ENCODE measurements around the gene RRM2.
A peak's percentile ranks its signal among the peaks of the same experiment; 100 is the strongest.

Gene RRM2

DNA sequence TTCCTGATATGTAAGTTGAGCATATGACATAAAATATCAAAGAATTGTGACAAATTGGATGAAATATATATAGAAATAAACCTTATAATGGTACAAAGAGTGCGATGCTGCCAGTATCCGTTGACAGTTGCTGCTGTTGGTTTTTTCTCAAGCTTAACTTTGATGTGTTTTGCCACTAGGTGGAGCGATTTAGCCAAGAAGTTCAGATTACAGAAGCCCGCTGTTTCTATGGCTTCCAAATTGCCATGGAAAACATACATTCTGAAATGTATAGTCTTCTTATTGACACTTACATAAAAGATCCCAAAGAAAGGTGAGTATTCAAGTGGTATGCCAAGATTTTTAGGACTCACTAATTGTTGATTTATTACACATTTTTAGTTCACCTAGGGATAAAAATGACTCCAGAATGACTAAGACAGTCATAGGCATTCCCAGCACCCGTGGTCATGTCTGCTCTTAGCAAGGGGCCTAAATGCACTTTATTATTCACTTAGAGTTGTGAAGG lies 2.1 kb downstream of the RRM2 start:
- Histone ChIP-seq H3K9ac (peak overlapping the region; percentile 97), H3K27me3 (ENCODE audit: insufficient read depth, low read depth) (no peaks in the 10 kb centered on the region), H3K4me2 (peak overlapping the region; percentile 93), H3K27ac (peak overlapping the region; percentile 95), H3K36me3 (ENCODE audit: insufficient read depth) (peaks cover 25% of the 10 kb centered on the region; the same call in 1 of the 2 replicates), H3K4me1 (ENCODE audit: low read depth, poor library complexity, severe bottlenecking) (peaks cover 42% of the 10 kb centered on the region), H4K20me1 (ENCODE audit: insufficient read depth) (peaks cover 7% of the 10 kb centered on the region), H3K4me3 (IDR thresholded peaks at IDR 0.05; ENCODE audit: insufficient read depth, low read depth, low read length) (no peak overlapping the region), H2AFZ (ENCODE audit: low read depth) (no peak overlapping the region), H3K79me2 (ENCODE audit: insufficient read depth, low read depth) (peaks cover 88% of the 10 kb centered on the region)
- TF ChIP-seq, protein P1, sequence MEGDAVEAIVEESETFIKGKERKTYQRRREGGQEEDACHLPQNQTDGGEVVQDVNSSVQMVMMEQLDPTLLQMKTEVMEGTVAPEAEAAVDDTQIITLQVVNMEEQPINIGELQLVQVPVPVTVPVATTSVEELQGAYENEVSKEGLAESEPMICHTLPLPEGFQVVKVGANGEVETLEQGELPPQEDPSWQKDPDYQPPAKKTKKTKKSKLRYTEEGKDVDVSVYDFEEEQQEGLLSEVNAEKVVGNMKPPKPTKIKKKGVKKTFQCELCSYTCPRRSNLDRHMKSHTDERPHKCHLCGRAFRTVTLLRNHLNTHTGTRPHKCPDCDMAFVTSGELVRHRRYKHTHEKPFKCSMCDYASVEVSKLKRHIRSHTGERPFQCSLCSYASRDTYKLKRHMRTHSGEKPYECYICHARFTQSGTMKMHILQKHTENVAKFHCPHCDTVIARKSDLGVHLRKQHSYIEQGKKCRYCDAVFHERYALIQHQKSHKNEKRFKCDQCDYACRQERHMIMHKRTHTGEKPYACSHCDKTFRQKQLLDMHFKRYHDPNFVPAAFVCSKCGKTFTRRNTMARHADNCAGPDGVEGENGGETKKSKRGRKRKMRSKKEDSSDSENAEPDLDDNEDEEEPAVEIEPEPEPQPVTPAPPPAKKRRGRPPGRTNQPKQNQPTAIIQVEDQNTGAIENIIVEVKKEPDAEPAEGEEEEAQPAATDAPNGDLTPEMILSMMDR (conservative IDR thresholded peaks at IDR 0.05; ENCODE audit: low read depth, low read length) = peak; percentile 74

DNA sequence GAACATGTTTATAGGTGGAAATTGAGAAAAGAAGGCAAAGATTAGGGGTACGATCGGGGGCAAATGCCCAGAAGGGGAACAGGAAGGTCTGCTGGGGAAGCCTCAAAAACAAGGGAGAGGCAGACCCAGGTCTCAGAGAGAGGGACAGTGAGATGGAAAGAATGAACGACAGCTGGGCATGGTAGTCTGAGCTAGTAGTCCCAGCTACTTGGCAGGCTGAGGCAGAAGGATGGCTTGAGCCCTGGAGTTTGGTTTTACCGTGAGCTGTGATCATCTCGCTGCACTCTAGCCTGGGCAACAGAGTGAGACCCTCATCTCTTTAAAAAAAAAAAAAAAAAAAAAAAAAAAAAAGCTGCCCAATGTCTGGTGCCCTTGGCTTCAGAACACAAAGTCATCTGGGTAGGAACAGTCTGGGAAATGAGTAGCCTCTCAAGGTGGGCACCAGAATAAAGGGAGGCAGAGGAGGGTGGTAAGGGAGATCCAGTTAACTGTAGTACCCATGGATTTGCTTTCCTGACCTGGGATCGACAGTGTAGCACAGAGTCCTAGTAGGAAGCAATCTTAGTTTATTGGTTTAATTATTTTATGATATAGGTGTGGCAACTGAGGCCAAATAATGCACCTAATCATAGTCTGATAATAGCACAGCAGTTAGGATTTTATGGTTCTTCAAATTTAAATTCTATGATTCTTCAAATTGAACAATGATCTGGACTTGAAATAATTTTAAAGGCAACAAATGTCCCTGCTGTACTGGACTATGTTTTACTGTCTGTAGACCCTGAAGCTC lies 3.5 kb downstream of the RRM2 start:
- Histone ChIP-seq H2AFZ (ENCODE audit: low read depth) (no peak overlapping the region), H3K27me3 (ENCODE audit: insufficient read depth, low read depth) (no peaks in the 10 kb centered on the region), H4K20me1 (ENCODE audit: insufficient read depth) (peaks cover 7% of the 10 kb centered on the region), H3K4me1 (ENCODE audit: low read depth, poor library complexity, severe bottlenecking) (peaks cover 44% of the 10 kb centered on the region), H3K4me2 (peak overlapping the region; percentile 93; the same call in 1 of the 2 replicates), H3K27ac (peak overlapping the region; percentile 14; the same call in 1 of the 2 replicates), H3K9ac (peak overlapping the region; percentile 19; the same call in 1 of the 2 replicates), H3K36me3 (ENCODE audit: insufficient read depth) (peaks cover 28% of the 10 kb centered on the region; the same call in 1 of the 2 replicates), H3K79me2 (ENCODE audit: insufficient read depth, low read depth) (peaks cover 84% of the 10 kb centered on the region), H3K4me3 (IDR thresholded peaks at IDR 0.05; ENCODE audit: insufficient read depth, low read depth, low read length) (no peak overlapping the region)
- TF ChIP-seq, protein P1 (conservative IDR thresholded peaks at IDR 0.05; ENCODE audit: low read depth, low read length) = no peak

DNA sequence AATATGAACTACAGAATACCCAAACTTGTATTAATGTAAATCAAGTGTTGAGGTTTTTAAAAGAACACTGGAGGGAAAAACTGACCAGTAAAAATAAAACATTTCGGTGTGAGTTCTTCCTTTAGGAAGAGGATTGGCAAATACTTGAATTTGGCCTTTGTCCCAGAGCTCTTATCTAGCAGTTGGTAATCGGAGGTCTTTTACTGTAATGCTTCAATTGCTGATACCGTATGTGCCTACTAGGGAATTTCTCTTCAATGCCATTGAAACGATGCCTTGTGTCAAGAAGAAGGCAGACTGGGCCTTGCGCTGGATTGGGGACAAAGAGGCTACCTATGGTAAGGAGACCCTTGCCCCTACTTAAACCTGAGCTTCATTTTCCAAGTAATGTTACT lies 4.1 kb downstream of the RRM2 start:
- Histone ChIP-seq H3K4me1 (ENCODE audit: low read depth, poor library complexity, severe bottlenecking) (peaks cover 44% of the 10 kb centered on the region), H3K4me2 (peak overlapping the region; percentile 93; the same call in 1 of the 2 replicates), H2AFZ (ENCODE audit: low read depth) (no peak overlapping the region), H3K36me3 (ENCODE audit: insufficient read depth) (peaks cover 28% of the 10 kb centered on the region; the same call in 1 of the 2 replicates), H4K20me1 (ENCODE audit: insufficient read depth) (peaks cover 7% of the 10 kb centered on the region), H3K4me3 (IDR thresholded peaks at IDR 0.05; ENCODE audit: insufficient read depth, low read depth, low read length) (no peak overlapping the region), H3K9ac (peak overlapping the region; percentile 19; the same call in 1 of the 2 replicates), H3K27me3 (ENCODE audit: insufficient read depth, low read depth) (no peaks in the 10 kb centered on the region), H3K79me2 (ENCODE audit: insufficient read depth, low read depth) (peaks cover 78% of the 10 kb centered on the region), H3K27ac (no peak overlapping the region; the same call in 1 of the 2 replicates)
- TF ChIP-seq, protein P1 (conservative IDR thresholded peaks at IDR 0.05; ENCODE audit: low read depth, low read length) = no peak

DNA sequence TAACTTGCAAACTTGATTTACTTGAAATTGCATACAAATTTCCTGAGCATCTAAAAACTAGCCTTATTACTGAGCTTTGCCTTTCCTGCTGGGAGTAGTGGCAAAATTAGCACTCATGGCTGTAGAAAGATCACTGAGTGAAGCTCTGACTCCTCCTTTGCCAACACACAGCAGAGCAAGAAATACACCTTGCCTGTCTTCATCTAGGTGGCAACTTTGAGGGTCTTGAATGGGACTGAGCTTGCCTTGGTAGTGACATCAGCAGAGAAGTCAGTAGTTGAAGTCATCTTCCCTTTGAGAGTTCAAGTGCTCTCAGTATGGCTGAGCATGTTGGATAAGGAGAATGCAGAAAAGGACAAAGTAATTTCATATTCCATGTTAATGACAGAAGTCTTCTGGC lies 5.9 kb downstream of the RRM2 start:
- TF ChIP-seq, protein P1 (conservative IDR thresholded peaks at IDR 0.05; ENCODE audit: low read depth, low read length) = no peak
- H3K4me1 ChIP-seq (ENCODE audit: low read depth, poor library complexity, severe bottlenecking) = peaks cover 44% of the 10 kb centered on the region
- no peak overlapping the region for H3K4me3 ChIP-seq (IDR thresholded peaks at IDR 0.05; ENCODE audit: insufficient read depth, low read depth, low read length)
- H2AFZ ChIP-seq (ENCODE audit: low read depth) = no peak overlapping the region
- H3K27ac ChIP-seq = no peak overlapping the region
- H3K79me2 ChIP-seq (ENCODE audit: insufficient read depth, low read depth) = peaks cover 65% of the 10 kb centered on the region
- H3K9ac ChIP-seq = no peak overlapping the region
- H3K27me3 ChIP-seq (ENCODE audit: insufficient read depth, low read depth) = no peaks in the 10 kb centered on the region
- H3K4me2 ChIP-seq = no peak overlapping the region
- peaks cover 7% of the 10 kb centered on the region for H4K20me1 ChIP-seq (ENCODE audit: insufficient read depth)
- H3K36me3 ChIP-seq (ENCODE audit: insufficient read depth) = peaks cover 28% of the 10 kb centered on the region; the same call in 1 of the 2 replicates

All from KMS-11 (cell line).